Common myeloid progenitor, CD34-positive (primary cell): ENCODE data around the gene DHX32.

Experiments used
- CTCF ChIA-PET: fragments of 350-600 bp; sonication (Branson Sonifier 250); formaldehyde crosslinking; loops from one replicate; lab custom pipeline; 2021; ENCODE audit warnings: antibody characterized with exemption; lab: Charles Lee
- POLR2A ChIA-PET: fragments of 350-600 bp; sonication (Branson Sonifier 250); formaldehyde crosslinking; loops from one replicate; lab custom pipeline; 2021; ENCODE audit warnings: antibody characterized with exemption; lab: Charles Lee
- DNase-seq, 3 donors: peaks; one replicate each; pipeline versions ENCODE4 v3.0.0 to v3.0.0-alpha.2; 2013
- H3K27ac ChIP-seq, 2 experiments: 1 replicate in 1 of 2; 2 replicates in 1 of 2; pipeline ENCODE4 v1.7.0; 2013; ENCODE audit warnings: inconsistent platforms in 2 of 2, low read length in 2 of 2, mild to moderate bottlenecking in 2 of 2, low read depth in 1 of 2, moderate library complexity in 1 of 2; ENCODE audit not compliant: severe bottlenecking in 2 of 2, insufficient read depth in 1 of 2, poor library complexity in 1 of 2
- H3K27me3 ChIP-seq, 5 experiments: replicated peaks in 2 of 5; 1 replicate in 3 of 5; 2 replicates in 2 of 5; pipeline versions ENCODE4 v1.6.1 to v1.7.0; 2013; ENCODE audit warnings: low read length in 4 of 5, mild to moderate bottlenecking in 2 of 5, moderate library complexity in 2 of 5, inconsistent platforms in 1 of 5; ENCODE audit not compliant: insufficient read depth in 5 of 5, control insufficient read depth in 4 of 5
- H3K36me3 ChIP-seq, 4 experiments: 1 replicate in 2 of 4; 2 replicates in 2 of 4; pipeline versions ENCODE4 v1.6.1 to v1.7.0; 2013; ENCODE audit warnings: low read length in 3 of 4, control low read depth in 1 of 4, mild to moderate bottlenecking in 1 of 4; ENCODE audit not compliant: control insufficient read depth in 4 of 4, insufficient read depth in 4 of 4
- H3K4me1 ChIP-seq, 4 experiments: 1 replicate in 3 of 4; 2 replicates in 1 of 4; pipeline versions ENCODE4 v1.6.1 to v1.7.1; 2013; ENCODE audit warnings: low read length in 3 of 4, mild to moderate bottlenecking in 3 of 4, control low read depth in 1 of 4, inconsistent platforms in 1 of 4, moderate library complexity in 1 of 4; ENCODE audit not compliant: control insufficient read depth in 4 of 4, insufficient read depth in 4 of 4; ENCODE audit errors: control extremely low read depth in 1 of 4
- H3K4me3 ChIP-seq, 7 experiments: 1 replicate in 4 of 7; 2 replicates in 3 of 7; pipeline versions ENCODE4 v1.5.1 to v1.7.0; 2013; ENCODE audit warnings: mild to moderate bottlenecking in 7 of 7, low read length in 6 of 7, moderate library complexity in 6 of 7, inconsistent platforms in 2 of 7, low read depth in 2 of 7, control low read depth in 1 of 7; ENCODE audit not compliant: insufficient read depth in 4 of 7, control insufficient read depth in 1 of 7; ENCODE audit errors: extremely low read depth in 1 of 7
- H3K9me3 ChIP-seq, 5 experiments: 1 replicate in 4 of 5; 2 replicates in 1 of 5; pipeline versions ENCODE4 v1.6.1 to v1.7.1; 2013; ENCODE audit warnings: low read length in 4 of 5, mild to moderate bottlenecking in 2 of 5, inconsistent platforms in 1 of 5, low read depth in 1 of 5, moderate library complexity in 1 of 5; ENCODE audit not compliant: control insufficient read depth in 4 of 5, insufficient read depth in 2 of 5; ENCODE audit errors: control extremely low read depth in 1 of 5
- WGBS: methylation state at CpG from one replicate; pipeline ENCODE4 v1.1.5; 2013; ENCODE audit not compliant: insufficient coverage; 5-methylcytosine and 5-hydroxymethylcytosine counted together

The DHX32 gene

GRCh38 chr10:125838802-125839575 is 42.1 kb downstream of the DHX32 start:
- H3K36me3 ChIP-seq, result peaks cover 23 to 78% (median 54%) of the 10 kb centered on the region in 4 experiments
- POLR2A ChIA-PET, result no interaction called here
- WGBS, result 93% methylated on average over 8 of the region's 9 CpGs

GRCh38 chr10:125836746-125837145 is 44.3 kb downstream of the DHX32 start:
- POLR2A ChIA-PET, result interaction anchor here (0.8 kb wide), 1 partner anchor 28 kb away, joined by 3 read pairs; no protein-coding TSS in a partner anchor
- H3K9me3 ChIP-seq, result no peaks in the 10 kb centered on the region
- DNase-seq, result no peak
- no peak overlapping the region for H3K4me3 ChIP-seq
- H3K4me1 ChIP-seq, result no peaks in the 10 kb centered on the region
- no peaks in the 10 kb centered on the region for H3K27me3 ChIP-seq
- peaks cover 23 to 90% (median 58%) of the 10 kb centered on the region in 4 experiments for H3K36me3 ChIP-seq
- H3K27ac ChIP-seq, result no peak overlapping the region
- CTCF ChIA-PET, result no interaction called here
- 100% methylated on average over 1 of the region's 2 CpGs for WGBS

More at GRCh38 chr10:125838802-125839575, 42.1 kb downstream of the DHX32 start:
- Histone ChIP-seq H3K27me3 (no peaks in the 10 kb centered on the region), H3K9me3 (no peaks in the 10 kb centered on the region), H3K4me3 (no peak overlapping the region), H3K27ac (no peak overlapping the region), H3K4me1 (no peaks in the 10 kb centered on the region)
- no peak for DNase-seq
- CTCF ChIA-PET, result interaction anchor here (1.4 kb wide), 1 partner anchor 21 kb away, joined by 3 read pairs; no protein-coding TSS in a partner anchor

DNA sequence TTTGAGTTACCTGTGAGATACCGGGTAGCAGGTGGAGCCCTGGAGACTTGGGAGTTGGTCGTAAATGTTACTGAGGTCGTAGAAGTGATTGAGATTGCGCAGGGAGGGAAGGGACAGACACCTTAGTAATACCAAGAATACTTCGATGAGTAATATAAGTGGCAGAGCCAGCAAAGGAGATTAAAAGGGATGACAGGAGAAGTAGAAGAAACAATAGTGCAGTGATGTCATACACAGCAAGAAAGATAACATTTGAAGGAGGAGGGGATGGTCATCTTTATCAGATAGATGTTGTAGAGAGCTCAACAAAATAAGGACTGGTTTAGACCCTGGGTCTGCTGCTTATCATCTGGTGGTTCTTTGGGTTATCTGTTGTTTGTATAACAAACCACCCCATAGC is 52.8 kb downstream of the DHX32 start:
- H3K36me3 ChIP-seq, result peaks cover 22 to 72% (median 48%) of the 10 kb centered on the region in 4 experiments
- no peak for DNase-seq
- WGBS, result 100% methylated on average over 4 of the region's 5 CpGs
- ChIA-PET CTCF (no interaction called here), POLR2A (no interaction called here)
- no peaks in the 10 kb centered on the region for H3K9me3 ChIP-seq
- H3K27me3 ChIP-seq, result no peaks in the 10 kb centered on the region
- H3K27ac ChIP-seq, result no peak overlapping the region
- peaks cover 8 to 20% (median 13%) of the 10 kb centered on the region in 4 experiments for H3K4me1 ChIP-seq
- H3K4me3 ChIP-seq, result no peak overlapping the region

DNA sequence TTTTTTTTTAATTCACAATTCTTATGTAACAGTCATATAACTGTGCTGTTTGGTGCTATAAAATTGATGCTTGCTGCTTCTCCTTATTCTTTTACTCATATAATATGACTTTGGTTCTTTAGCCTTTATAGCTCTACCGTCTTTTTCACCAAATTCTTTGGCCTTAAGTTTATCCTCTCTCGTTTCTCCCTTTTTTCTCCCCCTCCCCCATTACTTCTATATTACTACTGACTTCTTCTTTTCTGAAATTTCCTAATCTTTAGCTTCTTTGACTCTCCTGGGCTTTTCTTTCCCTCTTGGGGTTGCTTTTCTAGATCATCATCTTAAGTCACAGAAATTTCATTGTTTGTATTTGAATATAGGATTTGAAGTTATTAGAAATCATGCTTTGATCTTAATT is 54.0 kb downstream of the DHX32 start:
- Histone ChIP-seq H3K4me1 (peaks cover 9 to 21% (median 15%) of the 10 kb centered on the region in 4 experiments), H3K4me3 (no peak overlapping the region), H3K36me3 (peaks cover 20 to 61% (median 40%) of the 10 kb centered on the region in 4 experiments), H3K27ac (no peak overlapping the region), H3K27me3 (no peaks in the 10 kb centered on the region), H3K9me3 (no peaks in the 10 kb centered on the region)
- ChIA-PET POLR2A (no interaction called here), CTCF (no interaction called here)
- WGBS, result no CpG with 5 or more reads among the region's 2 CpGs
- no peak for DNase-seq

DNA sequence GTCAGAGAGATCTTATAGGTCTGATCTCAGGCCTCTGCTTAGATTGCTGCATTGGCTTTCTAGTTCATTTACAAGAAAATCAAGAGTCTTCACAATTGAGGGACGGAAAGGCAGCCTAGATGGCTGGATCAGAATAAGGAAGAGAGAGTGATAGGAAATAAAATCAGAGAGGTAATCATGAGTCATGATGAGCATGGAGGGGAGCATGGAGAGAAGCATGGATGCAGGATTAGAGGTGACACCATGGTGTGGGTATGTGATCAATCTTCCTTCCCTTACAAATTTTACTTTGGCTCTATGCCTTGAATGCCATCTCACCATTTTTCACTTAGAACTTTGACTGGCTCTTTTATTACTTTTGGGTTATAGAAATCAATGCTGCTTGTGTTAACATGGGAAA is 56.4 kb downstream of the DHX32 start:
- H3K36me3 ChIP-seq, result peaks cover 13 to 40% (median 24%) of the 10 kb centered on the region in 4 experiments
- no peak for DNase-seq
- no peaks in the 10 kb centered on the region for H3K27me3 ChIP-seq
- no peaks in the 10 kb centered on the region for H3K9me3 ChIP-seq
- H3K4me3 ChIP-seq, result peak overlapping the region in 5 of 7 experiments; percentile 94 to 100 (median 98)
- peak overlapping the region; percentile 96 to 99 for H3K27ac ChIP-seq
- ChIA-PET POLR2A (no interaction called here), CTCF (no interaction called here)
- H3K4me1 ChIP-seq, result peaks cover 9 to 28% (median 20%) of the 10 kb centered on the region in 4 experiments
- WGBS, result 86% methylated on average over 1 of the region's 1 CpG

- Histone ChIP-seq H3K9me3 (no peaks in the 10 kb centered on the region), H3K4me1 (peaks cover 9 to 28% (median 20%) of the 10 kb centered on the region in 4 experiments), H3K27me3 (no peaks in the 10 kb centered on the region), H3K36me3 (peaks cover 7 to 30% (median 16%) of the 10 kb centered on the region in 4 experiments), H3K27ac (peak overlapping the region; percentile 96 to 99), H3K4me3 (peak overlapping the region; percentile 94 to 100 (median 98))
- ChIA-PET CTCF (interaction anchor here (1.0 kb wide), 1 partner anchor 16 kb away, joined by 3 read pairs; no protein-coding TSS in a partner anchor), POLR2A (no interaction called here)
- WGBS, result 0% methylated on average over 16 of the region's 20 CpGs
- peak in 2 of 3 donors; percentile 6 to 11 for DNase-seq
These were observed 57.3 kb downstream of the DHX32 start for GRCh38 chr10:125823663-125824251.
